HG03280 (cell line): ENCODE results near the gene AKT1.

ENCODE experiments used
- ATAC-seq: cut with Tn5 transposase; IDR thresholded peaks from one replicate; pipeline ENCODE4 v1.9.1; 2021; ENCODE audit warnings: mild to moderate bottlenecking, moderate library complexity; ENCODE audit not compliant: unreplicated experiment

The AKT1 gene

GRCh38 chr14:104726600-104727451 is 68.7 kb downstream of the AKT1 start:
- no peak for ATAC-seq

DNA sequence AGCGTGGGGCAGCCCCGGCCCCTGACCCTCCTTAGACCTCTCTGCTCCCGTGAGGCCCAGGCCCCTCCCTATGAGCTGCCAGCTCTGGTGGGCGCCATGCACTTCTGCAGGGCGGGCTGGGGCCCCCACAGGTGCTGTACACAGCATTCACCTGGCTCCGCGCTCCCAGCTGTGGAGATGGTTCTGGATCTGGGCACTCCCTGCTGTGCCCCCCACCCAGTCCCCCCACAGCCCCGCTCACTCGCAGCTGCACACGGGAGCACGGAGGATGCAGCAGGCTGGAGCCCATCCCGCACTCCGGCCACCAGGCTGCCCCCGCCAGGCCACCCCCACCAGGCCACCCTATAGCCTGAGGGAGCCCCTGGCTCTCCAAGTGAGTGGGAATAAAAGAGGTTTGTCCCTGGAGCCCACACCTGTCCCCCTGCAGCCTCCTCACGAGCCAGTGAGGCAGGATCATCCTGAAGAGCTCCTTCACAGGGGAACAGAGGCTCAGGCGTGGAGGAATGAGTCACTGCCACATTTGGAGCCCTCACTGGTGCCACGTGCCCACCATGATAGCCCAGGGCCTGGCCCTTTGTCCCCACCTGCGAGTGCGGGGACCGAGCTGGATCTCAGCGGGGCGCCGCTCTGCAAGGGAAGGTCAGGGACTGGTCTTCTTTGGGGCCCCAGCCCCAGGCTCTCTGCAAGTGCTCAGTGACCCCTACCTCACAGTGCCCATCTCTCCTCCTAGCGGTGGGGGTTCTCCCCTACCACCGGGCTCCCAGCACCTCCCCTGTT is 69.6 kb downstream of the AKT1 start:
- ATAC-seq, result no peak

DNA sequence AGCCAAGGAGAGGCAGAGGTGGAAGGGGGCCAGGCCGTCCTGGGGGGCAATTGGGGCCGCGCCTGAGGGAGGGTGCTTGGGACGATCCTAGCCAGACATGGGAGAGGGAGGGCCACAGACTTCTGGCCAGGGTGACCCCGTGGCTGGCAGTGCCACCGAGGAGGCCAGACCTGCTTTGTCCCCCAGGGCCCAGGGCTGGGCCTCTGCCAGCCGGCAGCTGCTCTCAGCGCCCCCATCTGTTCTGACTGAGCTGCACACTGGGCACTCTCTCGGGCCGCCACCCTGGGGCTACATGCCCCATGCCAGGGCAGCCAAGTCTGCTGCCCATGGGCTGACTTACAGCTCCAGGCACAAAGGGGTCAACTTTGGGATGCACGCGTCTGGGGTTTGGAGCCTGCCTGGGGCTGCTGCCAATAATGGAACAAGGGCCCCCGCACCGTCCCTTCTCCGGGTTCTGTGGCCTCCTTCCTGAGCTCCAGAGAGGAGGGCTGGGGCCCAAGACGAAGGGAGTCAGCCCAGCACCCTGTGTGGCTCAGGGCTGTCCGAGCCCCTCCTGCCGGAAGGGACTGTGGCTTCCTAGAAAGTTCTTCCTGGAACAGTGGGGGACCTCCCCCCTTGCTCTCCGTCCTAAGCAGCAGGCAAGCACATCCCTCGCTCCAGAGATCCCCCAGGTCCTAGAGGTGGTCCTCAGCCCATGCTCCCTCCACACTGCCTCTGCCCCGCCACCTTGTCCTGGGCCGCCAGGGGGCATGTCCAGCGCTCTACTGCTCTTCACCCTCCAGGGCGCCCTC is 70.4 kb downstream of the AKT1 start:
- no peak for ATAC-seq

DNA sequence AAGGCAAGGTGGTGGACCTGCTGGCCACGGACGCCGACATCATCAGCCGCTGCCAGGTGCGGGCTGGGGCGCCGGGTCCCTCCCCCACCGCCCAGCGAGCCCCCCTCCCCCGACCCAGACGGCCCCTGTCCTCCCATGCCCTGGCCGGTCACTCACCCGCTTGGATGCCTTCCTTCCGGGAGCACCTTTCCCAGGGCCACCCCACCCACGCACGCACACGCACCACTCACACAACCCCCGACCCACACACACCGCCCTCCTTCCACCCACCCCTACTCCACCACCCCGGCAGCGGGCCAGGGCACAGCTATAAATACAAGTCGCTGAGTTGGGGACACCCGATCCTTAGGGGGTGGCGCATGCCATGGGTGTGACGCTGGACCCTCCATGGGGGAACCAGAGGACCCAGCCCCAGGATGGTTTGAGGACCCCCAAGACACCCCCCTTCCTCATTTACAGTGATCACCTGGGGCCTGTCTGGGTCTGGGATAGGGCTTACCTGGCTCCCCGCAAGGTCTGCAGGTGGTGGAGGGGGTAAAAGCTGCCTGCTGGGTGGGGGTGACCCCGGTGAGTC is 71.1 kb downstream of the AKT1 start:
- no peak for ATAC-seq

GRCh38 chr14:104723651-104724406 is 71.7 kb downstream of the AKT1 start, which contains the start of gene ADSS1:
Gene ADSS1, plus strand, starts transcription at chr14:104724229. Its CDS starts 42 bp downstream, at chr14:104724271.
- peak; percentile 54 for ATAC-seq

GRCh38 chr14:104722938-104723650 is 72.5 kb downstream of the AKT1 start:
- ATAC-seq, result no peak

GRCh38 chr14:104721505-104722431 is 73.8 kb downstream of the AKT1 start:
- ATAC-seq, result no peak
